Measurements from ENCODE around the gene GLT8D1.
A peak's percentile ranks its signal among the peaks of the same experiment; 100 is the strongest.

GLT8D1 gene

DNA sequence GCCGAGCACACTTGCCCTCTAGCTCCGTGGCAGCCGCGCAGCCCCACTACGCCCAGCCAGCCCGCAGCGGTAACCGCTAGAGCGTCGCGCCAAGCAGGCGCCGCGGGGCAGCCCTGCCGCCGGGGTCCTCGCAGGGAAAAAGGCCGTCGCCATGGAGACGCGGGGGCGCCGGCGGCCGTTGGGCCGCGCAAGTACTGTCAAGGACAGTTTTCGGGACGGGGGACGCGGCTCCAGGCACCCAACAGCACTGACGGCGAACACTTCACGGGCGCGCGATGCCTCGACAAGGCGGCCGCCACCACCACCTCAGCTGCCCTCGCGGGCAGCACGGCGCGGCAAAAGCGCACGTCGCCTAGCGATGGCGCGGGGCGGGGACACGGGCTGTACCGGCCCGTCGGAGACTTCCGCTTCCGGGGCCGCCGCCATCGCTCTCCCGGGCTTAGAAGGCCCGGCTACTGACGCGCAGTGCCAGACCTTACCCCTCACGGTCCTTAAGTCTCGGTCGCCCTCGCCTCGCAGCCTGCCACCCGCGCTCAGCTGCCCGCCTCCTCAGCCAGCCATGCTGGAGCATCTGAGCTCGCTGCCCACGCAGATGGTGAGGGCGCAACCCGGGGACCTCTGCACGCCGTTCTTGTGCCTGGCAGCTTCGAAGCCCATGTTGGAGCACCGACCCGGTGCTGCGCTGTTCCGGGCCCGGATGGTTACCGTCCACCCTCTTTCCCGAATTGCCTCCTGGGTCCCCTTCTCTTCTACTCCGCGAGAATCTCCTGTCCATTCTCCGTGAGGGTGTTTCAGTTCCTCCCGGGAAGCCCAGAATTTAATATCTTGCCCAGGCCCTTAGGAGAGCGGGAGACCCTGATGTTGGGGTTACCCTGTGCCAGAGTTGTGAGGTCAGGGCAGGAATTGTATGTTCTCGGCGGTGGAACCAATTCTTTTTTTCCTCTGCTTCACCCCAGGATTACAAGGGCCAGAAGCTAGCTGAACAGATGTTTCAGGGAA is at the start of gene GLT8D1, which contains the start of gene SPCS1:
Gene GLT8D1, minus strand, starts transcription at position 104 of the 999 bp plus-strand sequence. CDS start 5,331 bp downstream, outside the sequence.
Gene SPCS1, plus strand, starts transcription at position 419 of the 999 bp plus-strand sequence. Its CDS starts 141 bp downstream, at position 560.
- TF ChIP-seq CTCF (IDR thresholded peaks at IDR 0.05; ENCODE audit: low read depth, low read length): no peak
- H3K4me3 ChIP-seq (ENCODE audit: low read depth, low read length): peak within 1 kb of the TSS; percentile 99

GRCh38 chr3:52754373-52754772 is 48.8 kb upstream of the GLT8D1 start:
- no peak for TF ChIP-seq CTCF (IDR thresholded peaks at IDR 0.05; ENCODE audit: low read depth, low read length)
- H3K4me3 ChIP-seq (ENCODE audit: low read depth, low read length): no peak overlapping the region

DNA sequence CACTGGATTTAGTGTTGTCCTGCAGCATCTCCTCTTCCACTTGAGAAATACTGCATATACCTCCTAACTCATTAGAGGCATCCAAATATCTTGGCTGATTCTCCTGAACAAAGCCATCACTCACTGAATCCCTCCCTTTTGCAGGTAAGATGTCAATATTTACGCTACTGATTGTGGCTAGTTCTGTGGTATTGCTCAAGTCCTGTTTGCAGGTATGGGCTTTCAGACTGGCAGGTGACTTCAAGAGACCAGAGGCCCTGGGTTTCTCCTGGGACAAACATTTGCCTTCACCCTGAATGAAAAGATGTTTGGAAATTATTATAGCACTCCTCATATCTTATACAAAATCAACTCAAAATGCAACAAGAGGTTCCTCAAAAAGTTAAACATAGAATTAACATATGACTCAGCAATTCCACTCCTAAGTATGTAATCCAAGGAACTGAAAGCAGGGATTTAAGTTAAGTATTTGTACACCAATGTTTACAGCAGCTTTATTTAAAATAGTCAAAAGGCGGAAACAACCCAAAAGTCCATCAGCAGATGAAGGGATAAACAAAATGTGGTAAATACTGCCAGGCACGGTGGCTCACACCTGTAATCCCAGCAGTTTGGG is 46.6 kb upstream of the GLT8D1 start:
- no peak overlapping the region for H3K4me3 ChIP-seq (ENCODE audit: low read depth, low read length)
- TF ChIP-seq CTCF (IDR thresholded peaks at IDR 0.05; ENCODE audit: low read depth, low read length): no peak

DNA sequence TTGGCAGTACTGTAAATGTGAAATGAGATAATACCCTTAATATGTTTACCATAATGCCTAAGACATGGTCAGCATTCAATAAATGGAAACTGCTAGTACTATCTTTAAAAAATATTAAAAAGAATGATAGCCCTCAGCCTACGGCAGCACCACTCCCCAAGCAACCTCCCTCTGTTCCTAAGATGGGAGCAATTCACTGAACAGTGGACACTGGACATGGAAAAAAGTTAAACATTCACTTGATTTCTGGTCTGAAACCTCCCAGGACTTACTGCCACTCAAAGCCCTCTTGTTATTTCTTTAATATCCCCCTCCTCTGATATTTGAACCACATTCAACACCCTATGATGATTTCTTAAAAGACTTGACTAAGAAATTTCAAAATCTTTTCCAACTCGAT is 38.1 kb upstream of the GLT8D1 start:
- no peak overlapping the region for H3K4me3 ChIP-seq (ENCODE audit: low read depth, low read length)
- no peak for TF ChIP-seq CTCF (IDR thresholded peaks at IDR 0.05; ENCODE audit: low read depth, low read length)

DNA sequence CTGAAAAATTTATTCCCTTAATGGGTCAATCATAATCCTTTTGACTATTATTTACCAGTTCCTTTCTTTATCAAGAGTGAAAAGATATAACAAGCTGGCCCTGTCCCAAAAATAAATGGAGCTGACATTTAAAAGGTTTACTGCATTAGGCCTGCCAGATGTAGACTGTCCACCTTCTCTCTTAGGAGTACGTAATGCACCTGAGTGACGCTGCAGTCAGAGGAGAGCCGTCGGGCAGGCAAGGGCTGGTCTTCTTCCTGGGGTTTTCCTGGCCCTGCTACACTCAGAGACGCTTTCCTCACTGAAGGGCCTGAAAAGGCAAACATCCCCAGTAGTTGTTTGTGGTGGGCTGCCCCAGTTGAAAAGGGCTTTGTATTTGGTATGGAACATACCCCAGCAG is 37.6 kb upstream of the GLT8D1 start:
- TF ChIP-seq CTCF (IDR thresholded peaks at IDR 0.05; ENCODE audit: low read depth, low read length): no peak

GRCh38 chr3:52742418-52743041 is 36.9 kb upstream of the GLT8D1 start:
- H3K4me3 ChIP-seq (ENCODE audit: low read depth, low read length): no peak overlapping the region
- TF ChIP-seq CTCF (IDR thresholded peaks at IDR 0.05; ENCODE audit: low read depth, low read length): no peak; the same call in 1 of the 2 replicates

More for the DNA sequence above, 37.6 kb upstream of the GLT8D1 start:
- H3K4me3 ChIP-seq (ENCODE audit: low read depth, low read length): no peak overlapping the region
